HUES64 (cell line): Measurements from ENCODE around the gene ZSCAN29.
"Not testable (repeated sequence)": the region's sequence is repeated elsewhere in the genome, so short reads cannot be mapped to it uniquely, and the experiment has no call there.

Experiments used
- H3K27ac ChIP-seq: 2 replicates; pipeline ENCODE4 v1.7.0; 2013; ENCODE audit warnings: low read depth, low read length, inconsistent platforms
- H3K27me3 ChIP-seq: 2 replicates; pipeline ENCODE4 v1.6.1; 2013; ENCODE audit warnings: mild to moderate bottlenecking, low read length; ENCODE audit not compliant: insufficient read depth
- H3K36me3 ChIP-seq: 2 replicates; pipeline ENCODE4 v1.6.1; 2013; ENCODE audit warnings: mild to moderate bottlenecking, low read length; ENCODE audit not compliant: insufficient read depth
- H3K4me1 ChIP-seq: 2 replicates; pipeline ENCODE4 v1.6.1; 2013; ENCODE audit warnings: mild to moderate bottlenecking, low read length, moderate library complexity; ENCODE audit not compliant: insufficient read depth
- H3K4me3 ChIP-seq: 2 replicates; pipeline ENCODE4 v1.5.1; 2013; ENCODE audit warnings: mild to moderate bottlenecking, low read length, moderate library complexity
- H3K9ac ChIP-seq: 2 replicates; pipeline ENCODE4 v1.6.1; 2013; ENCODE audit warnings: mild to moderate bottlenecking, low read depth, low read length
- H3K9me3 ChIP-seq: 2 replicates; pipeline ENCODE4 v1.6.1; 2013; ENCODE audit warnings: low read depth, low read length; ENCODE audit not compliant: insufficient read depth
- WGBS: fragments of 150-250, 120-280 bp; methylation state at CpG from one replicate; pipeline ENCODE4 v1.1.7; 2013; ENCODE audit warnings: missing lambda C conversion rate; 5-methylcytosine and 5-hydroxymethylcytosine counted together

The ZSCAN29 gene

DNA sequence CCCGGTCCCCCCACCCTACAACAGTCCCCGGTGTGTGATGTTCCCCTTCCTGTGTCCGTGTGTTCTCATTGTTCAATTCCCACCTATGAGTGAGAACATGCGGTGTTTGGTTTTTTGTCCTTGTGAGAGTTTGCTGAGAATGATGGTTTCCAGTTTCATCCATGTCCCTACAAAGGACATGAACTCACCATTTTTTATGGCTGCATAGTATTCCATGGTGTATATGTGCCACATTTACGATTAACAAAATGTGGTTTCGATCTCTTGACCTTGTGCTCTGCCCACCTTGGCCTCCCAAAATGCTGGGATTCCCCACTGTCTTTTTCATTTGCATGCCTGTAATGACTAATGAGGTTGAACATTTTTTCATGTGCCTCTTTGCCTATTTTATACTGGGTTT lies 22.7 kb upstream of the ZSCAN29 start:
- 97% methylated on average over 3 of the region's 6 CpGs for WGBS
- H3K9ac ChIP-seq, H3K27ac ChIP-seq, H3K27me3 ChIP-seq, H3K4me3 ChIP-seq, H3K4me1 ChIP-seq, H3K9me3 ChIP-seq: not testable (repeated sequence)
- peaks cover 54% of the 10 kb centered on the region for H3K36me3 ChIP-seq

DNA sequence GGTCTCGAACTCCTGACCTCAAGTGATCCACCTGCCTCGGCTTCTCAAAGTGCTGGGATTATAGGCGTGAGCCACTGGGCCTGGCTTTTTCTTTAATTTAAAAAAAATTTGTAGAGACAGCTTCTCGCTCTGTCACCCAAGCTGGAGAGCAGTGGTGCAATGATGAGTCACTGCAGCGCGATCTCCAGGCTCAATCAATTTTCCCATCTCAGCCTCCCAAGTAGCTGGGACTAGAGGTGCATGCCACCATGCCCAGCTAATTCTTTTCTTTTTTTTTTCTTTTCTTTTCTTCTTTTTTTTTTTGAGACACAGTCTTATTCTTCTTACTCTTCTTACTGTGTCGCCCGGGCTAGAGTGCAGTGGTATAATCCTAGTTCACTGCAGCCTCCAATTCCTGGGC lies 19.9 kb upstream of the ZSCAN29 start:
- H3K36me3 ChIP-seq: peaks cover 48% of the 10 kb centered on the region
- H3K4me1 ChIP-seq: no peaks in the 10 kb centered on the region

DNA sequence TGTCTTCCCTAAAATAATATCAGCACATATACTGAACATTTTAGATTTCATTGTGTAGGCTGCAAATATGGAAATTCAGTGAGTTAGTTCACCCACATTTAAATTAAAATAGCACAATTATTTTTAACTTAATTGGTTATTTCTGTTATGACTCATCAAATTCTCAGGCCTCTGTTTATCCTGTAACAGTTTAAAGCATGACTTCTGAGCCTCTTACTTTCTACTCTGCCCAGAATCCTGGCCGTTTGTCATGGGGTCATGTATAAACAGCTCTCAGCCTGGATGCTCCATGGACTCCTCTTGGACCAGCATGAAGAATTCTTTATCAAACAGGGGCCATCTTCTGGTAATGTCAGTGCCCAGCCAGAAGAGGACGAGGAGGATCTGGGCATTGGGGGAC lies 12.2 kb upstream of the ZSCAN29 start:
- 92% methylated on average over 2 of the region's 2 CpGs for WGBS
- H3K27me3 ChIP-seq: no peaks in the 10 kb centered on the region
- H3K36me3 ChIP-seq: peaks cover 88% of the 10 kb centered on the region
- no peaks in the 10 kb centered on the region for H3K4me1 ChIP-seq
- no peaks in the 10 kb centered on the region for H3K9me3 ChIP-seq
- H3K9ac ChIP-seq: no peak overlapping the region
- no peak overlapping the region for H3K27ac ChIP-seq
- no peak overlapping the region for H3K4me3 ChIP-seq

More for the DNA sequence above, 19.9 kb upstream of the ZSCAN29 start:
- no peaks in the 10 kb centered on the region for H3K9me3 ChIP-seq
- no peaks in the 10 kb centered on the region for H3K27me3 ChIP-seq
- H3K9ac ChIP-seq: no peak overlapping the region
- 97% methylated on average over 8 of the region's 8 CpGs for WGBS
- H3K27ac ChIP-seq: no peak overlapping the region
- no peak overlapping the region for H3K4me3 ChIP-seq

DNA sequence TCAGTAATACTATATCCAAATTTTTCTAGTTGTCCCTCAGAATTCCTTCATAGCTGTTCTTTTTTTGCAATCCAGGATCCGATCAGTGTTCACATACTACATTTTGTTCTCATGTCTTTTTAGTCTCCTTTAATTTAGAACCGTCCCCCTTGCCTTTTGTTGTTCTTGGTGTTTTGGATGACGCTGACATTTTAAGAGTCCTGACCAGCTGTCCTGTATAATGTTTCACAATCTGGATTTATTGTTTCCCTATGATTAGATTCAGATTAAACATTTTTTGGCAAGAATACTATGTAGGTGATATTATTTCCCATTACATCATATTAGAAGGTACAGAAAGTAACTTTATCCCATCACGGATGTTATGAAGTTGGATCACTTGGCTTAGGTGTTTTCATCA lies 11.5 kb upstream of the ZSCAN29 start:
- H3K36me3 ChIP-seq: peaks cover 90% of the 10 kb centered on the region
- WGBS: 97% methylated on average over 3 of the region's 4 CpGs
- no peaks in the 10 kb centered on the region for H3K27me3 ChIP-seq
- no peak overlapping the region for H3K4me3 ChIP-seq
- no peak overlapping the region for H3K27ac ChIP-seq
- no peaks in the 10 kb centered on the region for H3K9me3 ChIP-seq
- H3K4me1 ChIP-seq: no peaks in the 10 kb centered on the region
- no peak overlapping the region for H3K9ac ChIP-seq

DNA sequence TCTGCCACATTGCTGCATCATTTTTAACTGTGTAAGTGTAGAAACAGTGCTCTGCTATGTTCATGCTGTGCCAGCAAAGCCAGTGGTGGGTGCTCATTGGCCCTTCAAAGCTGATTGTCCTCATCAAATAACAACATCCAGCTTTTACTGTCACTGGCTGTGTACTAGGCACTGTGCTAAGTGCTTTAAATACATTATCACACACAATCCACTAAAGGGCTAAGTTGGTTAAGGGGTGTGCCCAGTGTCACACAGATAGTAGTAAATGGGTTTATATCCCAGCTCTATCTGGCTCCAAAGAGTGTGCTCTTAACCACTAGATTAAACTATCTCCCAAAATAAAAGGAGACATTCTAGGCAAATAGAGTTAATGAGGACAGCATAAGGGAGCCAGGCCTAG lies 7.8 kb upstream of the ZSCAN29 start:
- Histone ChIP-seq H3K4me1 (no peaks in the 10 kb centered on the region), H3K9ac (no peak overlapping the region), H3K9me3 (no peaks in the 10 kb centered on the region), H3K27ac (no peak overlapping the region), H3K4me3 (no peak overlapping the region), H3K27me3 (no peaks in the 10 kb centered on the region), H3K36me3 (peaks cover 69% of the 10 kb centered on the region)

DNA sequence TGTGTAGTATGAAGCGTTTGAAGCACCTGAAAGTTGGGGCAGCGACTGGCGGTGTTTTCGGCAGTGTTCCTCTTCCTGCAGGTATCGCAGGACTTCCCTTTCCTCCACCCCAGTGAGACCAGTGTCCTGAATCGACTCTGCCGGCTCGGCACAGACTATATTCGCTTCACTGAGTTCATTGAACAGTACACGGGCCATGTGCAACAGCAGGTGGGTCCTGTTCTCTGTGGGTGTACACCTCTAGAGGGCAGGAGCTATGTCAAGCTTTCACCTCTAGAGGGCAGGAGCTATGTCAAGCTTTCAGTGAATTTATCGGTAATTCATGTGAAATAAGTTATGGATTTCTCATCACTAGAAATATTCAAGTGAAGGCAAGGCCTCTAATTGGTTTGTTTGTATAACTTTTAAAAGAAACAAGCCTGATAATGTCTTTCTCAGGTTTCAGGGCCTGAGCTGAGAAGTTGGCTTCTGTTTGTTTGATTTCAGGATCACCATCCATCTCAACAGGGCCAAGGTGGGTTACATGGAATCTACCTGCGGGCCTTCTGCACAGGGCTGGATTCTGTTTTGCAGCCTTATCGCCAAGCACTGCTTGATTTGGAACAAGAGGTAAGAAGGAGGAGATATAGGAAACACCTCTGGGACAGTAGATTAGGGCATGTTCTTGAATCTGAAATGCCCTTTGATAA lies 5.3 kb upstream of the ZSCAN29 start:
- Histone ChIP-seq H3K36me3 (peaks cover 46% of the 10 kb centered on the region), H3K9ac (no peak overlapping the region), H3K27me3 (no peaks in the 10 kb centered on the region), H3K9me3 (no peaks in the 10 kb centered on the region), H3K4me1 (peaks cover 7% of the 10 kb centered on the region; the same call in 1 of the 2 replicates), H3K27ac (no peak overlapping the region), H3K4me3 (no peak overlapping the region)
- WGBS: 87% methylated on average over 13 of the region's 13 CpGs

DNA sequence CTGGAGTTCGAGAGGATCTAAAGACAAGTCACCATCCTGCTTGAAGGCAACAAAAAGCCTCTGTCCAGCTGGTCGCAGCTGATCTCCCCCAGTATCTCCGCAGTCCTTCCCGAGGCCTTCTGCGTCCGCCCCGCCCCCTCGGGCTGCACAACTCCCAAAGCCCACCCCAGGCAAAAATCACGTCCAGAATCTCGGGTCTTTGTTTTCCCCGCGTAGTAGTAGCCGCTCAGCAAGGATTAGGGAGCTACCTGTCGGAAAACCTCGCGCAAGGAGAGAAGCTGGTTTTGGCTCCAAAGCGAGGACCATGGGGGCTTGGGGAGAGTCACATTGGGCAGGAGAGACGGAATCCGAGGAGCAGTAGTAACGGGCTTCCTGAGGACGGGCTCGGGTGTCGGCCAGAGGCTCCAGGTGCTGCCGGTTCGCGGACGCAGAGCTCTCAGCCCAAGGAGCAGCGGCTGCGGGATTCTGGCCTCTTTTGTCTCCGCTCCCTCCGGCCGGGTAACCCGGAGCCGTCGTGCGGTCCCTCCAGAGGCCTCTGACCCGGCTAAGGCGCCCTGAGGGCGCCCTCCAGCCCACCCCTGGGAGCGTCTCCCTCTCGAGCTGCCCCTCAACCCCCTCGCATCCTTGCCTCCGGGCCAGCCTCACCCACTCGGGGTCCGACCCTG lies 401 bp downstream of the ZSCAN29 start:
- 0 out of 2 replicates have a peak overlapping the region, but pooled peaks have one; percentile 15 for H3K27ac ChIP-seq
- 1% methylated on average over 45 of the region's 45 CpGs for WGBS

DNA sequence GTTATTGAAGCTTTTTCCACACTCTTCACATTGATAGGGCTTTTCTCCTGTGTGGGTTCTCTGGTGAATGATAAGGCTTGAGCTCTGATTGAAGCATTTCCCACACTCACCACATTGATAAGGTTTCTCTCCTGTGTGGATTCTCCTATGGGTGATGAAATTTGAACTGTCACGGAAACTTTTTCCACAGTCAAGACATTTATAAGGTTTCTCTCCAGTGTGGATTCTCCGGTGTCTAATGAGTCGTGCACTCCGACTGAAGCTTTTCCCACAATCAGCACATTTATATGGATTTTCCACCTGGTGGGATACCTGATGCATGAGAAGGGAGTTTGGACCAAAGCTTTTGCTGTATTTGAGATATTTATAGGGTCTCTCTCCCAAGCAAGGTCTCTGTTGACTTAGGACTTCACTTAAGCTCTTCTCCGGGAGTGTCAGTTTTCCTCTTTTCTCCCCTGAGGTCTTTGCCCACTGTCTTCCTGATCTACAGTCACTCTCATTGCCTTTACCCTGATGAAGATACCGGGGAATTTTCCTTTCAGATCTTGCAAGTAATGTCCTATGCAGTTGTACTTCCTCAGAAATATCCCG lies 9.4 kb downstream of the ZSCAN29 start:
- Histone ChIP-seq H3K9ac (no peak overlapping the region), H3K4me1 (no peaks in the 10 kb centered on the region), H3K27me3 (no peaks in the 10 kb centered on the region), H3K36me3 (peaks cover 75% of the 10 kb centered on the region), H3K9me3 (peaks cover 33% of the 10 kb centered on the region), H3K27ac (no peak overlapping the region), H3K4me3 (no peak overlapping the region)
- 96% methylated on average over 7 of the region's 7 CpGs for WGBS

More for the DNA sequence above, 401 bp downstream of the ZSCAN29 start:
- Histone ChIP-seq H3K27me3 (no peaks in the 10 kb centered on the region), H3K4me3 (peak overlapping the region; percentile 82), H3K4me1 (peaks cover 12% of the 10 kb centered on the region), H3K9me3 (no peaks in the 10 kb centered on the region), H3K36me3 (peaks cover 33% of the 10 kb centered on the region), H3K9ac (peak overlapping the region; percentile 72)

DNA sequence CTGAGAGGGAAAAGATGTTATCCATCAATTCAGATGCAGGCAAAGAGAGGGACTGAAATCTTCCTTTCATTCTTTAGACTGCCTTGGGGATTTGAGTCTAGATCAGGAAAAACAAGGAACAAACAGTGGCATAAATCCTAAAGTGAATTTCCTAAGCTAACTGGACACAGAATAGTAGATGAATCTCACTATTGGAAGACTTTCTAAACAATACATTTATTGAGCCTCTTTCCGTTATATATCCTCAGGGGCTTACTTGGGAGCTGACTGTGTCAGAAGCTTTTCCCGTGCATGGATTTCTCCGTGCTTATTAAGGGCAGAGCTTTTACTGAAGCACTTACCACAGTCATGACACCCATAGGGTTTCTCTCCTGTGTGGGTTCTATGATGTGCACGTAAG lies 10.0 kb downstream of the ZSCAN29 start:
- H3K9ac ChIP-seq: no peak overlapping the region
- H3K36me3 ChIP-seq: peaks cover 69% of the 10 kb centered on the region
- 97% methylated on average over 4 of the region's 4 CpGs for WGBS
- H3K27me3 ChIP-seq: no peaks in the 10 kb centered on the region
- no peaks in the 10 kb centered on the region for H3K4me1 ChIP-seq
- H3K27ac ChIP-seq: no peak overlapping the region
- peaks cover 33% of the 10 kb centered on the region for H3K9me3 ChIP-seq
- H3K4me3 ChIP-seq: no peak overlapping the region

DNA sequence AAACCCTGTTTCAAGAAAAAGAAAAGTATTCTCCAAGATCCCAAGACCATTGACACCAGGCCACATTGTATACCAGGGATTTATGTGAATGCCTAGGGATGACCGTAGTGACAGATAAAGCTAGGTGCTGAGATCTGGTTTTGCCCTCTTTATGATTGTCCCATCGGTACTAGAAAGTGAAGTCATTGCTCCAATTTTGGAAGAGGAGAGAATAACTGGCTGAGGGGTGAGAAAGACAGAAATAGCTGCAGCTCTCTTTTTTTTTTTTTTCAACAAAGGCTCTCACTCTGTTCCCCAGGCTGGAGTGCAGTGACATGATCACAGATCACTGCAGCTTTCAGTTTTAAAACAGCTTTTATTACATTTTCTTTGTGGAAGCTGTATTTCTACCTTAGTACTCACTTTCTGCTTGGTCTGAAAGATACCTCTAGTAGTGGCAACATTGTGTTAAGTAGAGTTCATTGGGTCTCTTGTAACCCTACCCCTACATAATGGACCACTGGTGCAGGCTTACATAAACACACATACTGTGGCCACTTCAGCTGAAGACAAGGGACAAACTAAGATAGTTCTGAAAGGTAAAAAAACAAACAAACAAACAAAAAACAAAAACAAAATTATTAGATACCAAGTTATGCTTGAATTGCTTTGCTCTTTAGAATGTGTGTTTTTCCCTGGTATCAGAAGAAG lies 18.0 kb downstream of the ZSCAN29 start:
- H3K9me3 ChIP-seq: no peaks in the 10 kb centered on the region
- H3K4me3 ChIP-seq: no peak overlapping the region
- H3K4me1 ChIP-seq: no peaks in the 10 kb centered on the region
- peaks cover 49% of the 10 kb centered on the region for H3K36me3 ChIP-seq
- H3K27me3 ChIP-seq: no peaks in the 10 kb centered on the region
- no peak overlapping the region for H3K9ac ChIP-seq
- 94% methylated on average over 2 of the region's 2 CpGs for WGBS
- H3K27ac ChIP-seq: no peak overlapping the region

DNA sequence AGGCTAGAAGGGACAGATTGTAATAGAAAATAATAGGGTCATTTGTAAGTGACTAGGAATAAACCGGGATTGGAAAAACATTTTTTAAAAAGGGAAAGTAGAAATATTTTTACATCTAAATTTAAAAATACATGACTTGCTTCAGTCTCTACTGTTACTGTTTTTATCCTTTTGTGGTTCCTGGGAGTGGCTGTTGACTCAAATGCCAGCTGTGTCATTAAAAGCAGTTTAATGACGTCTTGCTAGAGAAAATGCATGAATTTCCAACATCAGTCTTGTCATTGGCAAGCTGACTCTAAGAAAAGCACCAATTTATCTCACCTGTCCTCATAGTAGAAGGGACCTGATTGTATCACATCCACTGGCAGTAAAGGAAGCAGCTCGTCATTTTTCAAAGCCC lies 23.7 kb downstream of the ZSCAN29 start:
- Histone ChIP-seq H3K36me3 (peaks cover 77% of the 10 kb centered on the region), H3K27ac (no peak overlapping the region), H3K9me3 (no peaks in the 10 kb centered on the region), H3K9ac (no peak overlapping the region), H3K4me1 (no peaks in the 10 kb centered on the region), H3K27me3 (no peaks in the 10 kb centered on the region), H3K4me3 (no peak overlapping the region)
- WGBS: 92% methylated on average over 2 of the region's 3 CpGs
